H1 (cell line): ENCODE results near the gene DGCR8. TPM values are rescaled to one million over a fixed set of nuclear protein-coding genes. Genes with fewer than 3 reads are reported as not detected.

Source experiments
- CBX8 ChIP-seq: fragments of 300-800, 300-1000 bp; sonication (generic); IDR thresholded peaks from 2 replicates; pipeline ENCODE4 v1.7.1; 2016; ENCODE audit warnings: low read depth, low read length, borderline replicate concordance
- CTBP2 ChIP-seq: IDR thresholded peaks from 2 replicates; pipeline ENCODE4 v1.7.0; 2011; ENCODE audit warnings: borderline replicate concordance, mild to moderate bottlenecking, moderate library complexity, mixed read lengths, low read length; ENCODE audit not compliant: insufficient read depth, insufficient read length
- JUN ChIP-seq: IDR thresholded peaks from 2 replicates; pipeline ENCODE4 v1.6.1; 2011; ENCODE audit warnings: low read depth, mild to moderate bottlenecking, improper control_type of control experiment, low read length
- PHF8 ChIP-seq: fragments of 200-600 bp; sonication (generic); conservative IDR thresholded peaks from 2 replicates; pipeline ENCODE4 v1.7.1; 2012; ENCODE audit warnings: low read depth, mild to moderate bottlenecking, inconsistent platforms, low read length, moderate library complexity
- POLR2A ChIP-seq, 2 experiments: IDR thresholded peaks; 1 replicate in 1 of 2; 2 replicates in 1 of 2; pipeline ENCODE4 v1.6.1; 2011; ENCODE audit warnings: low read depth in 2 of 2, low read length in 2 of 2, mild to moderate bottlenecking in 2 of 2; ENCODE audit errors: control extremely low read depth in 1 of 2
- POLR2AphosphoS5 ChIP-seq: IDR thresholded peaks from 2 replicates; pipeline ENCODE4 v1.6.1; 2011; ENCODE audit warnings: low read depth, low read length
- RBBP5 ChIP-seq: IDR thresholded peaks from 2 replicates; pipeline ENCODE4 v1.7.1; 2012; ENCODE audit warnings: low read depth, mild to moderate bottlenecking, inconsistent platforms, low read length, moderate library complexity, borderline replicate concordance
- RFX5 ChIP-seq: IDR thresholded peaks from 2 replicates; pipeline ENCODE4 v1.6.1; 2011; ENCODE audit warnings: low read depth, low read length, improper control_type of control experiment, borderline replicate concordance
- TAF1 ChIP-seq: IDR thresholded peaks from 2 replicates; pipeline ENCODE4 v1.6.1; 2011; ENCODE audit warnings: mild to moderate bottlenecking, low read depth, low read length
- ZNF274 ChIP-seq: IDR thresholded peaks from 2 replicates; pipeline ENCODE4 v1.7.0; 2012; ENCODE audit warnings: low read length, borderline replicate concordance; ENCODE audit errors: extremely low read depth
- polyA plus RNA-seq, 7 experiments: library from polyadenylated mRNA; depleted of rRNA in 3 of 7; stranded (reverse) in 5 of 7; unstranded in 2 of 7; fragments of >200 nt in 5 of 7; fragments of 200-250 nt in 2 of 7; gene quantifications; 1 replicate in 5 of 7; 2 replicates in 1 of 7; 4 replicates in 1 of 7; pipeline versions ENCODE4 v1.2.1 to v1.2.3, GENCODE V29; 2011 to 2013; ENCODE audit warnings: missing spikeins in 2 of 7, mixed read lengths in 2 of 7
- total RNA-seq: library from RNA; stranded (reverse); fragmentation: NEBNext Ultra II Directional; extraction: Animal tissue kit (Norgen Biotek cat#: 25700); gene quantifications from 2 replicates; pipeline ENCODE4 v1.2.1, GENCODE V29; 2021

The DGCR8 gene
- total and polyA plus RNA-seq, 2 of the 8 experiments (the other 6 are each of a cell fraction or from before 2014, with no cell fraction given) = 23.7 to 43.7 TPM

GRCh38 chr22:20096574-20097420 is 16.8 kb downstream of the DGCR8 start (continued):
- TF ChIP-seq RFX5 = no peak
- TF ChIP-seq CBX8 = no peak
- TF ChIP-seq POLR2A (IDR thresholded peaks at IDR 0.05; ENCODE audit: control extremely low read depth in 1 of 2, low read depth in 2 of 2, low read length in 2 of 2) = no peak
- no peak for TF ChIP-seq JUN
- TF ChIP-seq CTBP2 = no peak
- TF ChIP-seq ZNF274 = no peak
- TF ChIP-seq POLR2AphosphoS5 = no peak
- no peak for TF ChIP-seq PHF8
- TF ChIP-seq TAF1 = no peak
- no peak for TF ChIP-seq RBBP5
